ENCODE measurements around the gene CYSRT1. TPM values are rescaled to one million over a fixed set of nuclear protein-coding genes. Genes with fewer than 3 reads are reported as not detected.

CYSRT1 gene
- 3.9 and 23.2 TPM in 2 replicates for total RNA-seq

DNA sequence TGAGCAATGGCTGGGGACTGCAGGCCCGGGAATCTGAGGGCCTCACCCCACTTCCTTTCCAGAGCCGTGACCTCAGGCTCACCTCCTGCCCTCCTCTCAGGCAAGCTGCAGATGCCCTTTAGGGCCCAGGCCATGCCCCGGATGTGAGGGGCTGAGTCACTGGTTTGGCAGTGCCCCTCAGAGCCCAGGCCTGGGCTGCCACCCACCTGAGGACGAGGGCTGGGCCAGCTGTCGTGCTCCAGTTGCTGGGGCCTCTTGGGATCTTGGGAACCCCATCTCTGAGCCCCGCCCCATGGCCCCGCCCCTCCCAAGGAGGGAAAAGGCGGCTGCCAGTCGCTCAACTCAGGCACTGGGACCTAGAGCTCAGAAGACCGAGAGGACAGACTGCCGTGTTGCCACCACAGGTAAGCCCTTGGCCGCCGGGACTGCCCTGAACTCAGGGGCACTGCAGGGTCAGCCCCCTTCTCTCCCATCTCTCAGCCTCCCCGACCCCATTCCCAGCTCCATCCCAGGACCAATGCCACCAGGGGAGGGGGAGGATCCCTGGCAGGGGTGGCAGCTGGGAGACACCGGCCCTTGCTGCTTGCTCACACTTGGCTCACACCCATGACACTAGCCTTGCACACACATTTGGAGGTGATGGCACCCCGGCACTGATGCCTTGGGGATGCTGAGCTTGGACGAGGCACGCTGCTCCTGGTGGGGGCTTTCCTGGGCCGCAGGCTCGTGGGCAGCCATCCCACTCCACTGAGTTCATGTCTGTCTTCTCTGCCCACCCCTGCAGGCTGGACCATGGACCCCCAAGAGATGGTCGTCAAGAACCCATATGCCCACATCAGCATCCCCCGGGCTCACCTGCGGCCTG lies at the start of gene CYSRT1:
Gene CYSRT1, plus strand, starts transcription at position 345 of the 865 bp plus-strand sequence. Its CDS starts 448 bp downstream, at position 793.
- FAIRE-seq (no peak), DNase-seq (ENCODE audit: low read depth) (no peak)
- Histone ChIP-seq H3K4me3 (ENCODE audit: low read depth, low read length) (peak within 1 kb of the TSS; percentile 65), H3K27me3 (ENCODE audit: control insufficient read depth, insufficient read depth, low read length) (no peaks in the 10 kb centered on the region), H3K36me3 (ENCODE audit: control insufficient read depth, insufficient read depth, low read length) (no peaks in the 10 kb centered on the region)
- TF ChIP-seq CTCF (IDR thresholded peaks at IDR 0.05; ENCODE audit: insufficient read depth, low read length, severe bottlenecking) = no peak

GRCh38 chr9:137175345-137175961 lies 49.5 kb upstream of the CYSRT1 start:
- no peak overlapping the region for H3K4me3 ChIP-seq (ENCODE audit: low read depth, low read length)
- H3K27me3 ChIP-seq (ENCODE audit: control insufficient read depth, insufficient read depth, low read length) = peaks cover 18% of the 10 kb centered on the region
- DNase-seq (ENCODE audit: low read depth) (no peak), FAIRE-seq (no peak)
- peaks cover 3% of the 10 kb centered on the region for H3K36me3 ChIP-seq (ENCODE audit: control insufficient read depth, insufficient read depth, low read length)
- peak; percentile 25 for TF ChIP-seq CTCF (IDR thresholded peaks at IDR 0.05; ENCODE audit: insufficient read depth, low read length, severe bottlenecking)

GRCh38 chr9:137176302-137177182 lies 48.4 kb upstream of the CYSRT1 start:
- DNase-seq (ENCODE audit: low read depth) = peak; percentile 37
- no peak for FAIRE-seq
- Histone ChIP-seq H3K36me3 (ENCODE audit: control insufficient read depth, insufficient read depth, low read length) (peaks cover 12% of the 10 kb centered on the region), H3K27me3 (ENCODE audit: control insufficient read depth, insufficient read depth, low read length) (peaks cover 14% of the 10 kb centered on the region), H3K4me3 (ENCODE audit: low read depth, low read length) (no peak overlapping the region)
- peak; percentile 88 for TF ChIP-seq CTCF (IDR thresholded peaks at IDR 0.05; ENCODE audit: insufficient read depth, low read length, severe bottlenecking)

DNA sequence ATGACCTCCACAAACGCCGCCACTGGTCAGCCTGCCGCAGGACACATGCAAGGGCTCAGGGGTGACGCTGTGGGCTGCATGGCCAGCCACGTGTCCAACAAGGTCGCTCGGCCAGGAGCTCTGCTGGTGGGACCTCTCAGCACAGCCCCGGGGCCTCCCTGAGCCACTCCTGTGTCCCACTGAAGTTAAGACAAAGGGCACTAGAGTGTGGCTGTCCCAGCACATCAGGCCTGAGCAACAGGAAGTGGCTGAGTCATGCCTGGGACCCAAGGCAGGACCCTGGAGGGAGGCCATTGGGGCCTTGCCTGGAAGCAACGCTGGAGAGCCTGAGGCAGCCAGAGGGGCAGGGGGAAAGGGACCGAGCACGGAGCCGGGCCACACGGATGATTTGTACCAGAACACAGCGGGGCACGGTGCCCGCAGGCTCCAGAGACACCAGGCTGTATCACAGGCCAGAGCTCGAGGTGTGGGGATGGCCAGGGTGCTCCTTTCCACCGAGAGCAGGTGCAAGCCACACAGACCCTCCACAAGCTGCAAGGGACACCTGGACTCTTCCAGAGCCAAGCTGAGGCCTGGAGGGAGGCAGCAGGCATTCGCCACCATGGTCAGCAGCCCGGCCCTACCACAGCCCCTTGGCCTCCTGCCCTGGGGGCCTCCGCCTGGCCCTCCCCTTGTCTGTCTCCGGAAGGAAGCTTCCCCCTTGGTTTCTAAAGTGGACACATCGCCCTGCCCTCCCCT lies 46.6 kb upstream of the CYSRT1 start:
- no peak for FAIRE-seq
- no peak for TF ChIP-seq CTCF (IDR thresholded peaks at IDR 0.05; ENCODE audit: insufficient read depth, low read length, severe bottlenecking)
- no peak for DNase-seq (ENCODE audit: low read depth)
- no peak overlapping the region for H3K4me3 ChIP-seq (ENCODE audit: low read depth, low read length)
- H3K36me3 ChIP-seq (ENCODE audit: control insufficient read depth, insufficient read depth, low read length) = peaks cover 19% of the 10 kb centered on the region
- H3K27me3 ChIP-seq (ENCODE audit: control insufficient read depth, insufficient read depth, low read length) = peaks cover 10% of the 10 kb centered on the region

DNA sequence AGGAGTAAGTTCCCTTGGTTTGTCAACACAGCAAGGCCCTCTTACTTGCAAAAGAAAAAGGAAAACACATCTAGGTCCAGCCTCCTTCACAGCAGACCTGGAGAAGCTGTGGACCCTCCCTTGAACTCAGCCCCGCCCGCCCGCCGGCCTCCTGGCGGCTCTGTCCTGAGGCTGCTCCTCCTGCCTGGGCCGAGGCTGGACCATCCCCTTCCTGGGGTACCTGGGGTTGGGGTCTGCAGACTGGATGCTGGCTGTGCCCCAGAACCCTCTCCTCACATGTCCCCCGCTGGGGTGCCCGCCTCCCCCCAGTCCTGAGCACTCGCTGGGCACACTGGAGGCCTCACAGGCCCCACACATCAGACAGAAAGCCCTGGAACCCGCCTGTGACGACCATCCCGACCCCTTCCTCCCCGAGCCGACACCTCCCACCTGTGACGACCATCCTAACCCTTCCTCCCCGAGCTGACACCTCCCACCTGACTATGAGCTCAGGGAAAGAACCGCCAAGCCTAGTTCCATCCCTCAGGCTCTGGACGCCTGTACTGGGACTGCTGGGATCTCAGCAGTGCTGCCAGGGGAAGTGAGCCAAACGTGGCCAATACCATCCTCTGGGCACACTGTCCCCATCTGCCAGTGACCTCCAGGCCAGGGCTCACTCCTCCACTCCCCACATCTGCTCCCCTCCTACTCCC lies 45.9 kb upstream of the CYSRT1 start:
- peaks cover 24% of the 10 kb centered on the region for H3K36me3 ChIP-seq (ENCODE audit: control insufficient read depth, insufficient read depth, low read length)
- no peak for FAIRE-seq
- DNase-seq (ENCODE audit: low read depth) = no peak
- H3K27me3 ChIP-seq (ENCODE audit: control insufficient read depth, insufficient read depth, low read length) = peaks cover 6% of the 10 kb centered on the region
- no peak overlapping the region for H3K4me3 ChIP-seq (ENCODE audit: low read depth, low read length)
- no peak for TF ChIP-seq CTCF (IDR thresholded peaks at IDR 0.05; ENCODE audit: insufficient read depth, low read length, severe bottlenecking)
